Esophagus squamous epithelium (tissue), 5 donors: ENCODE results near the gene NHERF2. TPM values are rescaled to one million over a fixed set of nuclear protein-coding genes. Genes with fewer than 3 reads are reported as not detected.

ENCODE experiments used
- DNase-seq: peaks from one replicate; lab custom pipeline; 2025; lab: John Stamatoyannopoulos, UW
- H3K27ac ChIP-seq, 4 donors: fragments of 200-600 bp; sonication (generic); one replicate each; pipeline ENCODE4 v1.5.1; 2016 to 2019; ENCODE audit warnings: mild to moderate bottlenecking in 1 of 4
- H3K27me3 ChIP-seq, 4 donors: fragments of 200-600 bp; sonication (generic); 1 replicate in 3 of 4; 2 replicates in 1 of 4; pipeline versions ENCODE4 v1.5.1 to v1.6.0; 2017 to 2021; ENCODE audit warnings: antibody characterized with exemption in 1 of 4
- H3K36me3 ChIP-seq, 3 donors: fragments of 200-600 bp; sonication (generic); one replicate each; pipeline ENCODE4 v1.5.1; 2016 to 2019
- H3K4me1 ChIP-seq, 3 donors: fragments of 200-600 bp; sonication (generic); one replicate each; pipeline ENCODE4 v1.5.1; 2017 to 2019
- H3K4me3 ChIP-seq, 4 donors: fragments of 200-600 bp; sonication (generic); 1 replicate in 3 of 4; 2 replicates in 1 of 4; pipeline ENCODE4 v1.5.1; 2016 to 2019; ENCODE audit warnings: mild to moderate bottlenecking in 2 of 4, moderate library complexity in 1 of 4
- H3K9me3 ChIP-seq, 3 donors: fragments of 200-600 bp; sonication (generic); one replicate each; pipeline ENCODE4 v1.5.1; 2016 to 2019
- CTCF ChIP-seq, 6 experiments: fragments of 450-650 bp in 4 of 6; fragments of 200-600 bp in 2 of 6; sonication (generic) in 2 of 6; IDR thresholded peaks; one replicate each; pipeline ENCODE4 v1.5.1; 2016 to 2019; ENCODE audit warnings: antibody characterized with exemption in 6 of 6, mild to moderate bottlenecking in 4 of 6, moderate library complexity in 4 of 6
- POLR2A ChIP-seq, 4 donors: fragments of 450-650 bp; IDR thresholded peaks; one replicate each; pipeline ENCODE4 v1.6.1; 2017; ENCODE audit warnings: antibody characterized with exemption in 4 of 4, mild to moderate bottlenecking in 4 of 4, moderate library complexity in 3 of 4
- WGBS, 2 donors: methylation state at CpG; one replicate each; pipeline ENCODE4 v1.1.5; 2018; 5-methylcytosine and 5-hydroxymethylcytosine counted together
- intact Hi-C: fragments of 100-400 bp; cut with DNase I; formaldehyde crosslinking; loops from one replicate; pipeline ENCODE4 v1.15.0; 2022
- total RNA-seq, 4 donors: library from RNA; depleted of rRNA; stranded (reverse); fragments of >200 nt; gene quantifications; one replicate each; pipeline ENCODE4 v1.1.0, GENCODE V29; 2016
- donor health status: DM: yes; HTN: yes; CAD: no.

Gene NHERF2
- total RNA-seq, 4 donors from 2014 or later = 11.6 to 31.7 (median 16.5) TPM

- Histone ChIP-seq H3K4me1 (no peaks in the 10 kb centered on the region), H3K36me3 (peaks cover 39 to 96% (median 40%) of the 10 kb centered on the region in 3 donors), H3K4me3 (no peak overlapping the region), H3K27me3 (no peaks in the 10 kb centered on the region), H3K9me3 (no peaks in the 10 kb centered on the region), H3K27ac (no peak overlapping the region)
- intact Hi-C loops = no loop called here
- TF ChIP-seq POLR2A (IDR thresholded peaks at IDR 0.05) (no peak), CTCF (IDR thresholded peaks at IDR 0.05) (no peak)
- WGBS, 2 donors = 90 to 100% methylated on average over 3 to 8 of the region's 18 CpGs
- no peak for DNase-seq
These were observed 34.3 kb downstream of the NHERF2 start for GRCh38 chr16:2061023-2061422.

- H3K27ac ChIP-seq = no peak overlapping the region
- no peak for DNase-seq
- H3K9me3 ChIP-seq = no peaks in the 10 kb centered on the region
- no peaks in the 10 kb centered on the region for H3K27me3 ChIP-seq
- intact Hi-C loops = no loop called here
- WGBS, 2 donors = 92 to 100% methylated on average over 3 to 4 of the region's 13 CpGs
- H3K36me3 ChIP-seq = peaks cover 40 to 96% (median 42%) of the 10 kb centered on the region in 3 donors
- TF ChIP-seq POLR2A (IDR thresholded peaks at IDR 0.05) (no peak), CTCF (IDR thresholded peaks at IDR 0.05) (no peak)
- no peaks in the 10 kb centered on the region for H3K4me1 ChIP-seq
- no peak overlapping the region for H3K4me3 ChIP-seq
These were observed 34.8 kb downstream of the NHERF2 start for GRCh38 chr16:2061526-2061925.

- intact Hi-C loops = no loop called here
These were observed 36.1 kb downstream of the NHERF2 start for GRCh38 chr16:2062801-2063200.

GRCh38 chr16:2063861-2064260, 37.2 kb downstream of the NHERF2 start:
- no peaks in the 10 kb centered on the region for H3K4me1 ChIP-seq
- no peak for DNase-seq
- no peak overlapping the region for H3K4me3 ChIP-seq
- no peaks in the 10 kb centered on the region for H3K27me3 ChIP-seq
- H3K9me3 ChIP-seq = no peaks in the 10 kb centered on the region
- no peak overlapping the region for H3K27ac ChIP-seq
- 86 to 100% methylated on average over 1 to 9 of the region's 25 CpGs for WGBS, 2 donors
- TF ChIP-seq CTCF (IDR thresholded peaks at IDR 0.05) (no peak), POLR2A (IDR thresholded peaks at IDR 0.05) (no peak)
- intact Hi-C loops = no loop called here
- peaks cover 25 to 98% (median 34%) of the 10 kb centered on the region in 3 donors for H3K36me3 ChIP-seq

More at GRCh38 chr16:2062801-2063200, 36.1 kb downstream of the NHERF2 start:
- 90% methylated on average over 3 of the region's 28 CpGs; no CpG with 5 or more reads in 1 of the 2 donors for WGBS, 2 donors
- Histone ChIP-seq H3K4me3 (no peak overlapping the region), H3K27ac (no peak overlapping the region), H3K4me1 (no peaks in the 10 kb centered on the region), H3K9me3 (no peaks in the 10 kb centered on the region), H3K36me3 (peaks cover 30 to 97% (median 42%) of the 10 kb centered on the region in 3 donors), H3K27me3 (no peaks in the 10 kb centered on the region)
- TF ChIP-seq CTCF (IDR thresholded peaks at IDR 0.05) (no peak), POLR2A (IDR thresholded peaks at IDR 0.05) (no peak)
- no peak for DNase-seq

- no peaks in the 10 kb centered on the region for H3K9me3 ChIP-seq
- no peak overlapping the region for H3K4me3 ChIP-seq
- intact Hi-C loops = no loop called here
- peaks cover 25 to 100% (median 34%) of the 10 kb centered on the region in 3 donors for H3K36me3 ChIP-seq
- no peaks in the 10 kb centered on the region for H3K4me1 ChIP-seq
- H3K27ac ChIP-seq = no peak overlapping the region
- H3K27me3 ChIP-seq = no peaks in the 10 kb centered on the region
- DNase-seq = no peak
- TF ChIP-seq CTCF (IDR thresholded peaks at IDR 0.05) (no peak), POLR2A (IDR thresholded peaks at IDR 0.05) (no peak)
- WGBS, 2 donors = 80 to 97% methylated on average over 5 to 7 of the region's 16 CpGs
These were observed 37.8 kb downstream of the NHERF2 start for GRCh38 chr16:2064368-2064945.
